ENCODE measurements around the gene ERF.

Gene ERF

GRCh38 chr19:42214810-42215485, 40.0 kb downstream of the ERF start:
- no peak for DNase-seq (ENCODE audit: low spot score)

DNA sequence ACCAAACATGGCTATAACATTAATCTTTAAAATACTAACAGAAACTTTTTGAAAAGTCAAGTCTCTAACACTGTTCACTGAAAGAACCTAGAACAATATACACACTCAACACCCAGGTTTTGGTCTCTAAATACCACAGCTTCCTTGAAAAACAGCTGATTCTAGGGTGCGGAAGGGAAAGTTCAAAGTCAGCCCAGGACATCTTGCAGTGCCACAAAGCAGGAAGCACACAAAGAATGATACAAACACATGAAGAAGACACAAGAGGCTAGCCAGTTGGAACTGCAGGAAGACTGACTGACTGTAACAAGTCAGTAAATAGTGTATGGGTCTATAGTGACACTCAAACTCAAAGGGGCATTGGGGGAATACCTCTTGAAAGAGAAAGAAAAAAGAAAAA, 42.0 kb downstream of the ERF start:
- no peak for DNase-seq (ENCODE audit: low spot score)

DNA sequence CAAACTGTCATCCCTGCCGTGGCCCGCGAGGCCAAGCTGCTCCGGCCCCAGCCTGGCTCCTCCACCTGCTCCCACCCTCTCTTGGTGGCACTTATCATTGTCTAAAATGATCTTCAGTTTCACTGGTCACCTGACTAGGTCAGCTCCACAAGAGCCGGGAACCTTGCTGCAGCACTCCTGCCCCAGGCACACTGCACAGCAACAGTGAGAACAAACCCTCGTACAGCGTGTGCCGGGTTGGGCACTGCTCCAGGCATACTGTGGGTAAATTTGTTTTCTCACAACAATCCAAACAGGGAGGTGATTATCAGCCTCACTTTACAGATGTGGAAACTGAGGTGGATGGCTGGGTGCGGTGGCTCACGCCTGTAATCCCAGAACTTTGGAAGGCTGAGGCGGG, 46.3 kb downstream of the ERF start:
- no peak for DNase-seq (ENCODE audit: low spot score)

- DNase-seq (ENCODE audit: low spot score), result no peak
Observed at GRCh38 chr19:42207767-42208271, 47.1 kb downstream of the ERF start.

DNA sequence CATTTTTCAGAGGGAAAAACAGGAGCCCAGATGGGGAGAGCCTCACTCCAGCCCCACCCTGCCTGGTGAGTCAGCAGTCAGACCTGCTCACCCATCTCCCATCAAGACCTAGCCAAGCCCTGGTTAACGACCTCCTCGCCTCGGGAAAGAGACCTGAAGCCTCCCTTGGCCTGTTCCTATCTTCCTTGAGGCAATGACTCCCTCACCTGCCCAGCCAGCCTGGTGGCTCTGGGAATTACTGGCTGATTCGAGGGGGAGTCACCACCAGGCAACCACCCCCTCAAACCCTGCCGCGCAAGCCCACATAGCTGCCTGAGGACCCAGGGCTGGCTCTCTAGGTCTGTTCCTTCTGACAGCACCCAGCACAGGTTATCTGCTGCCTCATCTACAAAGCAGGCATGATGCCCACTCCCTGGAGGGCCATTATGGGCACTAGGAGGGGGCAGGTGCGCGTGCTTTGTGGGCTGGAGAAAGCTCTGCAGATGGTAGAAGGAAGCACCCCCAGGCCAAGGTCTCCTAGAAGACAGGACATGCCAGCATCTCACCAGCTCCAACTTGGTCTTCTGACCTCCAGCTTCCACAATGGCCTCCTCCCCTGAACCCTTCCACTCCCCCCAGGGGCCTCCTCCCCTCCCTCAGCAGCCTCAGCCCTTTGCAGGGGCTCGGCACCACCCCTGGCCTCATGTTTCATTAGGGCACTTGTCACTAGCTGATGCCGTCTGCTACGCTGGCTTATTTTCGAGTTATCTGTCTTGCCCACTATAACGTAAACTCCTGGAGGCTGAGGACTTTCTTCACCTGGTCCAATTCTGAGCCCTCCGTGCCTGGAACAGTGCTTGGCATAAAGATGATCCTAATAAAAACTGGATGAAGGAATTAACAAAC, 47.8 kb downstream of the ERF start:
- no peak for DNase-seq (ENCODE audit: low spot score)

DNA sequence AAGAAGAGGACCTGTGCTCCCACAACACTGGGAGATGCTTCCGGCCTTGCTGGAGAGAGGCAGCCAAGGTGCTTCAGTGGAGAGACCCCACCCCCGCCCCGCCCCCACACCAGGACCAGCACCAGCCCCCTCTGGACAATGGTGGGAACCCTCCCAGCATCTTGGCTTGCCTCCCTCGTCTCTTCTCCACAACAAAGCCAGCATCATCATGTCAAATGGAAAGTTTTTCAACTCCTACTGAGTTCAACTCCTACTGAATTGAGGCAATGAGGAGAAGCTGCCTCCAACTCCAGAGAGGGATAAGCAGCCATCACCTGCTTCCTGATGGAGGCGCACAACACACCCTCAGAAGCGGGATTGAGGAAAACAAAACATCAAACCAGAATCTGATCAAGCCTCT, 50.3 kb downstream of the ERF start:
- no peak for DNase-seq (ENCODE audit: low spot score)

DNA sequence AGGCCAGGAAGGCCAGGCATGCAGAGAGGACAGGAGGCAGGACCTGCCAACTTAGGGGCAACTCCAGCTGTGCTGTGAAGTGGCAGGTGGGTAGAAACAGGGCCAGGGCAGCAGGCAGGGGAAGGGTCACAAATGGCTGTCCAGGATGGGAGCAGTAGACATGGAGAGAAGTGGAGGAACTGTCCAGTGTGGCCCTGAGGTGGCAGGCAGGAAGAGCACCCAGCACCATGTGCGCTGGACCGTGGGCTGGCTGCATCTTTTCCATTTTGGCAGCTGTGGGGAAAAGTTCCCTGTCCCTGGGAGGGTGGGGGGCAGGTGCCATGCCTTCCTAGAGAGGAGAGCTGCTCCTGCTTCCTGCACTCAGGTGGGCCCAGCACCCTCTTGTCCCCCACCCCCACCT, 51.2 kb downstream of the ERF start:
- no peak for DNase-seq (ENCODE audit: low spot score)

DNA sequence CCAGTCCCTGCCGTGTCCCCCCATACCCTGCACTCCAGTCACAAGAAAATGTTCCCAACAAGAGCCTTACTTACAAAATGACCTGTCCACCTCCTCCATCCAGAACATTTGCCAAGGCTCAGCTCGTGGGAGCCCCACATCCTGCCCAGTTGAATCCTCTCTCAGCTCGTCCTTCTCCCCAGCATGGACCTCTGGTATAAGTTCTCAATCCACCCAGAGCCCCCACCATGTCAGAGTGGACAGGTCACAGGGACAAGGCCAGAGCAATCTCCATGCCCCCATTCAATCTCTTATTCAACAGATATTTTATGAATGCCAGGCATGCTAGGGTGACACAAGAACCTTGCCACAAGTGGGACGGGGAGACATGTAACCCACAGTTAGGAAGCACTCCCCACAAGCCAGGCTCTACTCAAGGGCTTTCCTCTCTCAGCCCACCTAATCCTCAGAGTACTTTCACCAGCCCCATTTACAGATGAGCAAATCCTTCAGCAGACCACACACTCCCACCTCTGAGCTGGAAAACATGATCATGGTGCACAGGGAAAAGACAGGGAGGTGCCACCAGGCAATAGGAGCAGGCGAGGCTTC, 52.5 kb downstream of the ERF start:
- DNase-seq (ENCODE audit: low spot score), result no peak

DNA sequence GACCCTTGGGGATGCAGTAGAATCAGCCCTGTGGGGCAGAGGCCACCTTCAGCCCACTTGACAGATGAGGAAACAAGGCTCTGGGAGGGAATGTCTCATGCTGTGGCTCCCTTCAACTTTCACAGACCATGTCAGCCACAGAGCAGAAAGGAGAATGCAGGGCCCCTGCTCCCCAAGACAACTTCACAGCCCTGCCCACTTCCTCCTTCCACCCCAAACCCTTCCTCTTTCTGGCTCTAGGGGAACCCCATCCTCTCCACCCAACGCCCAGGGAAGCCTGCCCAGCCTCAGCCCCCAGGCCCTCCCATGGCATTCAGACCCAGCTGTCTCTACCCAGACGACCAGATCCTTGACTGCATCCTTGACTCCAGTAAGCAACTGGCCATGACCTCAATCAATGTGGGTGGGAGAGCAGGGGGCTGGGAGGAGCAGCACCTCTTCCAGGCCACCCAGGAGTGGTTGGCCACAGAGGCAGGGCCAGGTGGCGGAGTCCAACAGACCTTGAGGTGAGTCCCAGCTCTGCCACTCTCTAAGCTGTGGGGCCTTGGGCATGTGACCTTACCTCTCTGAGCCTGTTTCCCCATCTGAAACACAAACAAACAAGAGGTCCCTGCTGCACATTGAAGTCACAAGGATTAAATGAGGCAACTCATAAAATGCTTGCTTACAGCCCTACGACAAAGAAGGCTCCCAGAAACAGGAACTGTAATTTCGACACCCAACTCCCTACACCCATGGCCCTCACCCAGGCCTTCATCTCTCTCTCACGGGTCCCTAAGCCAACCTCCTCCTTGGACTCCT, 53.2 kb downstream of the ERF start:
- DNase-seq (ENCODE audit: low spot score), result no peak

- DNase-seq (ENCODE audit: low spot score), result no peak
Observed at GRCh38 chr19:42200116-42200715, 54.7 kb downstream of the ERF start.

DNA sequence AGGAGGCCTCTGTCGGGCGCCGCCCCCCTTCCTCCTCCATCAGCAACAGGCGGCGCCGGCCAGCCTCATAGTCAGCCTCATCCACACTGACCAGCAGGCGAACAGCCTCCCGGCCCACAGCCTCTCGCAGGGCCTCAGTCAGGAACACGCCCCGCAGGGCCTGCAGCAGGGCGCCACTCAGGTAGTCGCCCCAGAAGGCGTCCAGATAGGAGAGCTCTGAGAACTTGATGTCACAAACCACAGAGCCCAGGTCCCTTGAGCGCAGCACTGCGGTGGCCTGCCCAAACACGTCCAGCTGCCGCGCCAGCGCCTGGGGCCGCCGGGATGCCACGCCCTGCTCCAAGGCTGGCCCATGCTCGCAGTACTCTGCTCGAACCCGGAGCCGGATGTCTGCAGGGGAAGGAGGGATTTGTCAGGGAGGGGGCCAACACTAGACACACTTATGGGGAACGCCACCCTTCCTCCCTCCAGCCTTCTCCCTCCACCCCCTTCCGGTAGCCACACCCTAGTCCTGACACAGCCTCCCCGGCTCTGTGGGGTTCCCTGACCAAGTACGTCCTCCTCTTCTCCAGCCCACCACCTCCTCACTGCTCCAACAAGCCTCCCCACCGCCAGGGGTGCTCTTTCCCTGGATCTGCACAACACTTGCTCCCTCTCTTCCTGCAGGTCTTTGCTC, 55.4 kb downstream of the ERF start:
- no peak for DNase-seq (ENCODE audit: low spot score)

DNA sequence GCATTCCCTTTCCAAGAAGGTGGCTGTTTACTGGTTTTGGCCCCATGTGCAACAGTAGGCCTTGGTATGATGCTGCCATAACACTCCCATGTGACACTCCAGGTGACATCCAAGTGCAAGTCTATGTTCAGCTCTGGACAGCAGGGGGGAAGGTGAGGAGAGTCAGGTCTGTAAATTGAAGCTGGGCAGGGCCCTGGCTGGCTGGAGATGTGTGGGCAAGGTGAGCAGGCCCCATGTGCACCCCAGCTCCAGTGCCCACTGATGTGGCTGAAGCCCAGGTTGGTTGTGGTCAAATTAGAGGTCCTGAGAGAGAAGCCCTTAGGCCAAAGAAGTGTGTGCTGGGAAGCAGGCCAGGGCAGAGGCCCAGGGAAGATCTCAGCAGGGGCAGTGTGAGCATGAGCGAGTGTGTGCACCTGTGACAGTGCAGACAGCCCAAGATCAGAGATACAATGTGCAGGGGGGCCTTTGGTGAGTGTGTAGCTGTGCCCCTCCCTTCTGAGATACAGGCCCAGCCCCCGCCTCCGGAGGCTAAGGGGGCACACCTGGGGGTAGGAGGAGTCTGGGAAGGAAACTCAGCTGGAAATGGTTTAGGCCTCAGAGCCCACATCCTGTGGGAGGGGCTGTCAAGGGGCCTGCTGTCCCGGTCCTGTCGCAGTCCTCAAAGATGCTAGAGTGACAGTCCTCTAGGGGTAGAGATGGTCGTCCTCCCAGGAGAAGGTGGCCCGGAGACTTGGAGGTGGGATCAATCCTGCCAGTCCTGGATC, 56.1 kb downstream of the ERF start:
- DNase-seq (ENCODE audit: low spot score), result no peak

All from ecto neural progenitor cell (in vitro differentiated cells).